ENCODE data around the gene MICAL3. TPM values are rescaled to one million over a fixed set of nuclear protein-coding genes. Genes with fewer than 3 reads are reported as not detected.
A peak's percentile ranks its signal among the peaks of the same experiment; 100 is the strongest.
"Not testable (repeated sequence)": the region's sequence is repeated elsewhere in the genome, so short reads cannot be mapped to it uniquely, and the experiment has no call there.

MICAL3 gene
- total RNA-seq, 1 donor from 2014 or later = 31.2 TPM

- no peaks in the 10 kb centered on the region for H3K4me1 ChIP-seq
- intact Hi-C loops (cut with DNase I) = no loop called here
- DNase-seq (no peak), ATAC-seq (no peak)
- H3K27ac ChIP-seq = no peak overlapping the region
- no peaks in the 10 kb centered on the region for H3K36me3 ChIP-seq
- no peak overlapping the region for H3K4me3 ChIP-seq
- no peaks in the 10 kb centered on the region for H3K9me3 ChIP-seq
- no peak for TF ChIP-seq CTCF (IDR thresholded peaks at IDR 0.05)
- H3K27me3 ChIP-seq = no peaks in the 10 kb centered on the region
These were observed 260.3 kb downstream of the MICAL3 start for GRCh38 chr22:17764036-17764435.

- H3K4me1 ChIP-seq; H3K4me3 ChIP-seq; H3K36me3 ChIP-seq; DNase-seq; H3K27ac ChIP-seq; H3K27me3 ChIP-seq; ATAC-seq; intact Hi-C loops (cut with DNase I); H3K9me3 ChIP-seq: not testable (repeated sequence)
These were observed 260.9 kb downstream of the MICAL3 start for GRCh38 chr22:17763442-17763841.

GRCh38 chr22:17761138-17761488 is 263.2 kb downstream of the MICAL3 start:
- intact Hi-C loops (cut with DNase I) = no loop called here
- no peak overlapping the region for H3K27ac ChIP-seq
- no peaks in the 10 kb centered on the region for H3K9me3 ChIP-seq
- no peaks in the 10 kb centered on the region for H3K36me3 ChIP-seq
- ATAC-seq (no peak), DNase-seq (no peak)
- no peak for TF ChIP-seq CTCF (IDR thresholded peaks at IDR 0.05)
- H3K27me3 ChIP-seq = no peaks in the 10 kb centered on the region
- H3K4me1 ChIP-seq = no peaks in the 10 kb centered on the region
- no peak overlapping the region for H3K4me3 ChIP-seq

- intact Hi-C loops (cut with DNase I) = no loop called here
- DNase-seq (no peak), ATAC-seq (peak; percentile 25)
- Histone ChIP-seq H3K27me3 (no peaks in the 10 kb centered on the region), H3K27ac (no peak overlapping the region), H3K4me3 (no peak overlapping the region), H3K9me3 (no peaks in the 10 kb centered on the region), H3K4me1 (no peaks in the 10 kb centered on the region), H3K36me3 (no peaks in the 10 kb centered on the region)
- peak; percentile 20 for TF ChIP-seq CTCF (IDR thresholded peaks at IDR 0.05)
These were observed 270.0 kb downstream of the MICAL3 start for GRCh38 chr22:17754233-17754925.

- no peak for TF ChIP-seq CTCF (IDR thresholded peaks at IDR 0.05)
These were observed 270.9 kb downstream of the MICAL3 start for GRCh38 chr22:17753401-17753989.

GRCh38 chr22:17751596-17751995 is 272.8 kb downstream of the MICAL3 start:
- Histone ChIP-seq H3K36me3 (no peaks in the 10 kb centered on the region), H3K9me3 (no peaks in the 10 kb centered on the region), H3K27ac (no peak overlapping the region), H3K4me3 (no peak overlapping the region), H3K27me3 (no peaks in the 10 kb centered on the region), H3K4me1 (no peaks in the 10 kb centered on the region)
- ATAC-seq = no peak
- intact Hi-C loops (cut with DNase I) = no loop called here
- no peak for TF ChIP-seq CTCF (IDR thresholded peaks at IDR 0.05)
- DNase-seq = no peak

More at GRCh38 chr22:17753401-17753989, 270.9 kb downstream of the MICAL3 start:
- no peaks in the 10 kb centered on the region for H3K4me1 ChIP-seq
- DNase-seq = no peak
- intact Hi-C loops (cut with DNase I) = no loop called here
- peak; percentile 72 for ATAC-seq
- H3K27ac ChIP-seq = no peak overlapping the region
- no peaks in the 10 kb centered on the region for H3K27me3 ChIP-seq
- no peaks in the 10 kb centered on the region for H3K36me3 ChIP-seq
- H3K4me3 ChIP-seq = no peak overlapping the region
- no peaks in the 10 kb centered on the region for H3K9me3 ChIP-seq

All from upper lobe of right lung (tissue), 1 donor.